GM19099 (cell line): ENCODE results near the gene NDUFAF4.
A peak's percentile ranks its signal among the peaks of the same experiment; 100 is the strongest.

Experiments
- POLR2A ChIP-seq: IDR thresholded peaks from 3 replicates; pipeline ENCODE4 v1.6.1; 2011; ENCODE audit warnings: low read depth; ENCODE audit not compliant: insufficient read length; ENCODE audit errors: extremely low read depth

NDUFAF4 gene

DNA sequence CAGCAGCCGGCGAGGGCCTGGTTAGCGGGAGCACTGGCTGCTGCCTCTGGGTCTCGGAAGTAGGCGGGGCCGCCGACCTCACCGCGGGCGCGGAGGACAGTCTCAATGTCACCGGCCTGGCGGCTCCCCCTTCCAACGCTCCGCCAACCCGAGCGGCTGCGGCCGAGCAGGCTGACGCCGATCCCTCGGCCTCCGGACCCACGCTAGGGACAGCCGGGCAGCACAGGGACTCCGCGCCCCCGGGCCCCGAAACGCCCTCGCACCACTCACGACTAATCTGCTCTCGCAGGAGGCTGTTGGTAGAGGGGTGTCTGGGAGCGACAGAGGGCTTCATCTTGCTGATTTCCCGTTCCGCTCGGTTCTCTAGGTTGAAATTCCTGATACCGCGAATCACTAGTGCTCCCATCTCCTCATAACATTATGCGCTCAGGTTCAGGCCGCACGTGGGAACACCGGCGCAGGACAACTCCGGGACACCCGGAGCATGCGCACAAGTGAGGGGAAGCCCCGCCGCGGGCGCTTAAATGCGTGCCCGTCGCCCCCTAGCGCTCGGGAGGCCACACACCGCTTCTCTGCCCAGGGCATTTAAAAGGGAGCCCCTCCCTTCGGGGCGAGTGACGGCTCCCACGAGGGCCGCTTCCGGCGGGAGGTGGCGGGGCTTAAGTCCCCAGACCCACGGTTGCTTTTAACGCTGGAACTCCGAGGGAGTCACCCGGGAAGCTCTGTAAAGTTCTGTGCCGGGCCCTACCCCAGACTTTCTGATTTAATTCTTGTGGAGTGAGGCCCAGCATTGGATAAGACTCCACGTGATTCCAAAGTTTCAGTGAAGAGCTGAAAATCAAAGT lies at the start of gene NDUFAF4:
TSS of gene NDUFAF4 (minus strand) at position 496 of the 845 bp plus-strand sequence. CDS start at position 406, 90 bp downstream.
- peak; percentile 67 for TF ChIP-seq POLR2A

DNA sequence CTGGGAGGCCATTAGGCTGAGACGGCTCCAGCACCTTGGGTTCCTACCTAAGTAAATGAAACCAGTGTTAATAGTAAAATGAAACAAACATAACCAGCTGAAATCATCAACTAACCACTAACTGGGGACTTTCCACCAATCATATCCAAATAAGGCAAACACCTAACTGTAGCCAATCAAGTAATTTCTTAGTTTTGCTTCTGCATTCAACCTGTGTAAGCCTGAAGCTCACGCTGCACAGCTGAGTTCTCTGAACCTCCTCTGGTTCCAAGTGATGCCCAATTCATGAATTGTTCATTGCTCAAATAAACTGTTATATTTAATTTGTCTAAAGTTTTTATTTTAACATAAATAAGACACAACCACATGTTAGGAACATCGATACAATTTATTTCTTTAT lies 49.4 kb upstream of the NDUFAF4 start:
- TF ChIP-seq POLR2A = no peak

- TF ChIP-seq POLR2A = no peak
Observed at GRCh38 chr6:96943555-96944215, 46.0 kb upstream of the NDUFAF4 start.

DNA sequence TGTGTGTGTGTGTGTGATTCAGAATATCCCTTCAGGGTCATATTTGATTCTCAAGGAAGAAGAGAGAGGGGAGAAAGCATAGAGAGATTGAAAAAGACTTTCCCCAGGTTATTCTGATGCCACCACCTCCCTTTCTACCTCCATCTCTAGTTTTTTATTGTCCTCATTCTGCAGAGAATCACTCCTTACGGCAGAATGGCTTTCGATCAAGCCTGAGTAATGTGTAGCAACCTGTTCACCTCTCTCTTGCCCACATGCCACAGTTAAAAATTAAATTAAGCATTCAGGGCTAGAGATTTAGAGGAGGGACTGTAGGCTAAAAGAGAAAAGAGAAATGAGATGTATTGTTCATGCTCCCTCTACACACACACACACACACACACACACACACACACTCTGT lies 45.0 kb upstream of the NDUFAF4 start:
- TF ChIP-seq POLR2A = no peak

DNA sequence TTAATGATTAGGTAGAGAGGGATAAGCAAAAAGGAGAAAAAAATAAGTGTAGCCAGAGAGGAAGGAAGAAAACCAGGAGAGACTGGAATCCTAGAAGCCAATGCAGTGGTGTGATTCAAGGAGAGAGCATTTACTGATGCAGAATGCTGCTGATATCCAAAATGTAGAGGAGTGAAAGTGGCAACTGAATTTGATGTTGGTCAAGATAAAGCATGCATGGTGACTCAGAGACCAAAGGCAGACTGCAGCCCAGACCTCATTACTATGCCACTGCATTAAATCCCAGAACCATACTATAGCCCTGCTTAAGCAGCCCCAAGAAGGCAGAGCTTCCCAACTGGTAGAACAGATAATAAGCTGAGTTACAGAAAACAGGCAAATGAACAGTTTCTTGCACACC lies 42.6 kb upstream of the NDUFAF4 start:
- TF ChIP-seq POLR2A = no peak

DNA sequence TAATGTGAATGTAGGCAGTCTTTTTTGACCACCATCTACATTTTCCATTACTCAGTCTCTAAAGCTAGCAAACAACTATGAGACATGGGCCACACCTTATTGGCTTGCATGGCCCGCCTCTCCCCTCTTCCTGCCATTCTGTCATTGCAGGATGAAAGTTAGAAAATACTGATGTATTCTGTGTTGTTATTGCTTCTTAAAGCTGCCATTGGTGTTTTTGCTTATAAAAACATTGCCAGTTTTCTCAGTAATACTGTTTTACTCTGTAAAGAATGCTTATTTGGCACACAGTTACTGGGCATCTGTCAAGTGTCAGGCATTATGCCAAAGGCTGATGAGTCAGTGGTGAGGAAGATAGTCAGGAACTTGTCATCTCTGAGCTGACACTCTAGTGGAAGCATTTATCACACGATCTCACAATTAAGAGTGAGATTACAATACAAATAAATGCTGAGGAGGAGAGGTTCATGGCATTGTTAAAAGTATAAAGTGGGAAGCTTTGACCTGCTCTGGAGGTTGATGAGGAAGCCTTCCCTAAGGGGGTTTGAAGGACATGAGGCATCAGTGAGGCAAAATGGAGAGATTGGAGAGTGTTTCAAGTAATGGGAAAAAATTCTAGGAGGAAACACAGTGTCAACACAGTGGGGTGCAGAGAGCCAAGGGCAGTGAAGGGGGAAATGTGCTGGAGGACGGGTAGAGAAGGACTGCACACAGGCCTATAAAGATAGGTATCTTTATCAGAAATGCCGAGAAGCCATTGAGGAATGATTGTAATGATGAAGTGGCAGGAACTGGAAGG lies 41.5 kb upstream of the NDUFAF4 start:
- TF ChIP-seq POLR2A = no peak

DNA sequence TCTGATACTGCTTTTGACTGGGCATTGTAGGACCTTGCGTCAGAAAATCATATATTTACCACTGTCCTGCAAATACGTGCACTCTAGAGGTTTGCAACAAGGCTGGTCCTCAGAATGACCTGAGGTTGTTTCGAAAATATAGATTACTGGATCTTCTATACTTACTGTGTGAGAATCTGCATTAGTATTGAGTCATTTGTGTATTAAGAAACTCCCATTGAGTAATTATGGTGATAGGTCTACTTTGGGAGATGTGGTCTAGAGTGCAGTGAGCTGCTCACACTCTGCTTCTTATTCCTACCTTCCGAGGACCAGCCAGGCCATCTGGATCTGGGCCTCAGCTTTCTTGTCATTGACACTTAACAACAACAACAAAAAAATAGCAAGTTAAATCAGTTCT lies 36.4 kb upstream of the NDUFAF4 start:
- TF ChIP-seq POLR2A = no peak

DNA sequence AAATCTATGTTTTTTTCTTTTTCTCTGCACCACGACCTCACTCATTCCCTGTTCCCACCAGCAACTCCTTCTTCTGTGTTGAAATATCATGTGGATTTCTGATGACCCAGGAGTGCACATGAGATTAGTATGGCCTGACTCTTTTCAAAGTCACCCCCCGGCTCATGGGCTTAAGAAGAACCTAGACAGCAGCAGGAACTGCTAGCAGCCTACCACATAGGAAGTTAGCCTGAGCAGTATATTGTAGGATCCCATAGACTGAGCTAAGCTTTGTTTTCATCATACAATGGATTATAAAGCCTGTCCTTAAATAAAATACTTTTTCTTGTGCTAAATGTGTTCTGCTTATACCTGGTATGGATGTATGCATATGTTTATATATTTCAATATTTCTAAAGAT lies 33.5 kb upstream of the NDUFAF4 start:
- TF ChIP-seq POLR2A = no peak

GRCh38 chr6:96929741-96930140 lies 32.0 kb upstream of the NDUFAF4 start:
- no peak for TF ChIP-seq POLR2A

GRCh38 chr6:96927660-96928059 lies 30.0 kb upstream of the NDUFAF4 start:
- no peak for TF ChIP-seq POLR2A

GRCh38 chr6:96926425-96926824 lies 28.7 kb upstream of the NDUFAF4 start:
- no peak for TF ChIP-seq POLR2A

DNA sequence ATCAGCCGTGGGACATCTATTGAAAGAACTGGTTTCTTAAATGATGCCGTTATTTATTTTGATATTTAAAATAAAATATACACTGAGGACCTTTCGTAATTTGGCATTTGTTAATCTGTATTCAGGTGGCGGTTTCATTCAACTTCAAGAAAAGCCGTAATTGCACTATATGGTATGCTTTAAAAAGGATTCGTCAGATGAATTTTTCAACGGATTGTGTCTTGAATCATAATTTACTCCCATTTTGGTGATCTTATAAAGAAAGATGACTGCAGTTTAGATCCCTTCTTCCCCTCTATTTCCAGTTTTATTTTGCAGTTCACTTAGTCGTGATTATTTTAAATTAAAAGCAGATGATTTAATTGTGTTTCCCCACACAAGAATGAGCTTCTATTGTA lies 27.6 kb upstream of the NDUFAF4 start:
- no peak for TF ChIP-seq POLR2A

DNA sequence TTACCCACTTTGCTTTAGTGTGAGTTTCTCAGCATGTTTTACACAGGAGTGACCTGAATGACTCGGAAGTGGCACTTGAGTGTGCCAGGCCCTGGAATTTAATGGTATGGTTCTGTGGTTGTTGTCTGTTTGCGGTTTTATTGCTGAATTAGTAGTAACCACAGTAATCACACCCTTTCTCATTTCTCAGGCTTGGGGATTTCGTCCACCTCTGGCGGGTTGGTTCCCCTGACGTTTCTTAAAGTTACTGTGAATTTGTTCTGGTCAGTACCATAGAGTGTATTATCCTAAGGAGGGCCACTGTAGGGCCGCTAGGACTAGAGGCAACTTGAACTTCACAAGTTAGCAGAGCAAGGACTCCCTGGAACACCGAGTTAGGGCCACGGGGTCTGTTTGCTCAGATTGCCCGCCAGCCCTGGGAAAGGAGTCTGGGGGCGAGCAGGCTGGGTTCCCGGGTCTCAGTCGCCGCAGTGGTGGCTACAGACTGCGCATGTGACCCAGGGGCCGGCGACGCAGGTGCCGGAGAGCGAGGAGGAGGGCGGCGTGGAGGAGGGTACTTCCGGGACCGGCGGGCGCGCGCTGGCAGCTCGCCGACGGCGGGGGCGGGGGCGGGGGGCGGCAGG lies 26.3 kb upstream of the NDUFAF4 start:
- peak; percentile 71 for TF ChIP-seq POLR2A

DNA sequence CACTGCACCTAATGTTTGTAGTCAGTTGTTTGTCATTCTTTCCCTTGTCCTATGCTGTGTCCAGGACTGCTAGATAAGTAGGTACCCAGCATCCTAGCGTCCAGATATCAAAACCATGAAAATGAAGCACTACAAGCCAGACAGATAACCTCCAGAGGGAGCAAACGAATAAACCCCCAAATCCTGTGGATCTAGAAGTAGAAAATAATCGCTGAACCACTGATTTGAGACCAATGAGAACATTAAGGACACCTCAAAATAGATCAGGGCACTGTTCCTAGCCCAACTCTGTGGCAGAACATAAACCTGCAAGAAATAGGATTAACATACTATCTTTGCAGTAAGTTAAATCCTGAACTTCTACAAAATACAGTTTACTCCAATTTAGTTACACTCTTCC lies 25.7 kb upstream of the NDUFAF4 start:
- no peak for TF ChIP-seq POLR2A

DNA sequence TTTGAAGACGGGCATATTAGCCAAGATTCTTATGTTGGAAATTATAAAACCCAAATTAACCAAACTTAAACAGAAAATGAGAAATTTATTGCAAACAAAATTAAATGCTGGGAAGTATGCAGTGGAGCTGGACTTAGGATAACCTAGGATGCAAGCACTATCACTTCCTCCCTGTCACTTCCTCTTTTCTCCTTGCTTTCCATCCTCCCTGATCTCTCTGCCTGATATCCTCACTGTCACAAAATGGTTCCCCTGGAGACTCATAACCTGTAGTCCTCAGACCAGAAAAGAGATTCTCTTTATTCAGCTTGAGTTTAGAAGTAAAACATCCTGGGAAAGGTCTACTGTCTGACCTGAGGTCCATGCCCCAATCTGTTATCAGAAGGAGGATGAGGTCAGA lies 19.4 kb upstream of the NDUFAF4 start:
- no peak for TF ChIP-seq POLR2A

DNA sequence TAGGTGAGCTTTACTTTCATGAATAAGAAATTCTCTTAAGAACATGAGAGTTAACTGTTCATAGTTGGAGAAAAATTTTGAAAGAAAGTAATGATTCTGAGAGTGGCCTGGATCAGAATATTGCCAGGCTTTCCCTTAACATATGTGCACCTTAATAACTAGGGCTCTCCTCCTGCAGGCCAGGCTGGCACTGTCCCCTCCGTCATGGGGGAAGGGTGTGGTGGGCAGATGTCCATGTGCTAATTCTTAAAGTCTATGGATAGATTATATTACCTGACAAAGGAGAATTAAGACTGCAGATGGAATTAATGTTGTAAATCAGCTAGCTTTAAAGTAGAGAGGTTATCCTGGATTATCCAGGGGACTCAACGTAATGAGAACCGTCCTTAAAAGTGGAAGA lies 15.9 kb upstream of the NDUFAF4 start:
- no peak for TF ChIP-seq POLR2A

DNA sequence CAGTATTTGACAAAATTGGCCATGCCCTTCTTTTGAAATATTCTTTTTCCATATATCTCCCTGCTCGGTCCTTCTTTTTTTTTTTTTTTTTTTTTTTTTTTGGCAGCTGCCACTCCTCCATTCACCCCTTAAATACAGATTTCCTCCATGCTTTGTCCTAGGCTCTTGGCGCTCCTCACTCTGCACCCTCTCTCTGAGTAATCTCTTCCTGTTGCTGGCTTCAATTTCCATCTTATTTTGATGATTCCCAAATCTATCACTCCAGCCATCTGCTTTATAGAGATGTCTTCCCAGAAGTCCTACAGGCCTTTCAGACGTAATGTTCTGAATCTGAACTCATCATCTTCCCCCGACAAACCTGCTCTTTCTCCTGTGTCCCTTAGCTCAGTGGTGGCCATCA lies 14.1 kb upstream of the NDUFAF4 start:
- TF ChIP-seq POLR2A = no peak
